WTC11 (cell line): Measurements from ENCODE around the gene CLEC6A. TPM values are rescaled to one million over a fixed set of nuclear protein-coding genes. Genes with fewer than 3 reads are reported as not detected.

Source experiments
- ATAC-seq: fragments of 200-7000 bp; cut with Tn5 transposase; 2 replicates; pipeline ENCODE4 v1.10.0; 2021; ENCODE audit warnings: mild to moderate bottlenecking, moderate library complexity
- CTCF ChIA-PET: fragments of 300-600 bp; sonication (Branson Sonifier 250); formaldehyde crosslinking; loops from one replicate; lab custom pipeline; 2021; ENCODE audit warnings: antibody characterized with exemption; lab: Charles Lee
- POLR2A ChIA-PET: fragments of 350-600 bp; sonication (Branson Sonifier 250); formaldehyde crosslinking; loops from one replicate; lab custom pipeline; 2021; ENCODE audit warnings: antibody characterized with exemption; lab: Charles Lee
- DNase-seq: peaks from one replicate; pipeline ENCODE4 v3.0.0; 2021; ENCODE audit warnings: low spot score
- H3K27ac Mint-ChIP-seq: 2 replicates; pipeline ENCODE4 v1.8.0; 2021; ENCODE audit warnings: mixed read lengths
- H3K27me3 Mint-ChIP-seq: 2 replicates; pipeline ENCODE4 v1.8.0; 2021; ENCODE audit warnings: low read depth, mild to moderate bottlenecking, moderate library complexity, mixed read lengths
- H3K36me3 Mint-ChIP-seq: 2 replicates; pipeline ENCODE4 v1.8.0; 2021; ENCODE audit warnings: mixed read lengths
- H3K4me1 Mint-ChIP-seq: 2 replicates; pipeline ENCODE4 v1.8.0; 2022; ENCODE audit warnings: mixed read lengths
- H3K4me3 Mint-ChIP-seq: 2 replicates; pipeline ENCODE4 v1.8.0; 2021; ENCODE audit warnings: mild to moderate bottlenecking, moderate library complexity, mixed read lengths
- H3K9me3 Mint-ChIP-seq: 2 replicates; pipeline ENCODE4 v1.8.0; 2021; ENCODE audit warnings: mixed read lengths
- AFF4 ChIP-seq: sonication (generic); formaldehyde crosslinking; IDR thresholded peaks from 2 replicates; pipeline ENCODE4 v1.8.1; 2023; ENCODE audit warnings: mild to moderate bottlenecking, missing genetic modification reagents, borderline replicate concordance
- ARID4B ChIP-seq: sonication (generic); formaldehyde crosslinking; IDR thresholded peaks from 2 replicates; pipeline ENCODE4 v1.8.0; 2023; ENCODE audit warnings: missing genetic modification reagents, mild to moderate bottlenecking, borderline replicate concordance
- ATF2 ChIP-seq: sonication (generic); formaldehyde crosslinking; IDR thresholded peaks from 2 replicates; pipeline ENCODE4 v1.8.1; 2022; ENCODE audit warnings: low read depth, missing genetic modification reagents, borderline replicate concordance
- CDX4 ChIP-seq: fragments of 250-450 bp; sonication (Bioruptor Pico); IDR thresholded peaks from 2 replicates; pipeline ENCODE4 v1.9.0; 2021; ENCODE audit warnings: moderate library complexity, mild to moderate bottlenecking, inconsistent platforms, borderline replicate concordance
- CREB1 ChIP-seq: sonication (generic); formaldehyde crosslinking; IDR thresholded peaks from 2 replicates; pipeline ENCODE4 v1.8.0; 2023; ENCODE audit warnings: mild to moderate bottlenecking, missing genetic modification reagents
- CREM ChIP-seq: sonication (generic); formaldehyde crosslinking; IDR thresholded peaks from 2 replicates; pipeline ENCODE4 v1.8.1; 2022; ENCODE audit warnings: mild to moderate bottlenecking, missing genetic modification reagents, moderate library complexity
- HMGXB4 ChIP-seq: sonication (generic); formaldehyde crosslinking; IDR thresholded peaks from 2 replicates; pipeline ENCODE4 v1.8.1; 2023; ENCODE audit warnings: mild to moderate bottlenecking, moderate library complexity, missing genetic modification reagents
- JAZF1 ChIP-seq: fragments of 250-450 bp; sonication (Bioruptor Pico); IDR thresholded peaks from 2 replicates; pipeline ENCODE4 v1.9.0; 2021; ENCODE audit warnings: moderate library complexity, mild to moderate bottlenecking, inconsistent platforms
- NFATC4 ChIP-seq: fragments of 250-450 bp; sonication (Bioruptor Pico); IDR thresholded peaks from 2 replicates; pipeline ENCODE4 v1.9.0; 2021; ENCODE audit warnings: mild to moderate bottlenecking
- NR3C1 ChIP-seq: sonication (generic); formaldehyde crosslinking; conservative IDR thresholded peaks from 2 replicates; pipeline ENCODE4 v1.8.1; 2023; ENCODE audit warnings: low read depth, mild to moderate bottlenecking, missing genetic modification reagents
- PREB ChIP-seq: sonication (generic); formaldehyde crosslinking; IDR thresholded peaks from 2 replicates; pipeline ENCODE4 v1.8.1; 2022; ENCODE audit warnings: mild to moderate bottlenecking, missing genetic modification reagents, moderate library complexity, borderline replicate concordance
- SOX15 ChIP-seq: fragments of 250-450 bp; sonication (Bioruptor Pico); IDR thresholded peaks from 2 replicates; pipeline ENCODE4 v1.9.0; 2021; ENCODE audit warnings: mild to moderate bottlenecking
- TEAD1 ChIP-seq: sonication (generic); formaldehyde crosslinking; IDR thresholded peaks from 2 replicates; pipeline ENCODE4 v1.8.0; 2022; ENCODE audit warnings: mild to moderate bottlenecking, missing genetic modification reagents
- ZNF138 ChIP-seq: sonication (generic); formaldehyde crosslinking; conservative IDR thresholded peaks from 2 replicates; pipeline ENCODE4 v1.8.1; 2022; ENCODE audit warnings: mild to moderate bottlenecking, moderate library complexity, missing genetic modification reagents
- ZNF232 ChIP-seq: sonication (generic); formaldehyde crosslinking; IDR thresholded peaks from 2 replicates; pipeline ENCODE4 v1.8.0; 2022; ENCODE audit warnings: mild to moderate bottlenecking, missing genetic modification reagents
- ZNF416 ChIP-seq: fragments of 250-450 bp; sonication (Bioruptor Pico); IDR thresholded peaks from 2 replicates; pipeline ENCODE4 v1.9.0; 2021; ENCODE audit warnings: mild to moderate bottlenecking, inconsistent platforms
- total RNA-seq: library from RNA; stranded (reverse); gene quantifications from 3 replicates; pipeline ENCODE4 v1.2.3, GENCODE V29; 2021

Gene CLEC6A
- total RNA-seq, 1 experiment from 2014 or later: 0.20 TPM

GRCh38 chr12:8508223-8508622, 52.5 kb downstream of the CLEC6A start:
- H3K4me3 Mint-ChIP-seq: no peak overlapping the region
- no peaks in the 10 kb centered on the region for H3K36me3 Mint-ChIP-seq
- ChIA-PET CTCF (interaction anchor here (1.2 kb wide), 1 partner anchor 36 kb away, joined by 6 read pairs; no protein-coding TSS in a partner anchor), POLR2A (no interaction called here)
- peaks cover 21% of the 10 kb centered on the region for H3K4me1 Mint-ChIP-seq
- no peak for DNase-seq
- peak; percentile 65 for ATAC-seq
- H3K27me3 Mint-ChIP-seq: no peaks in the 10 kb centered on the region; the same call in 1 of the 2 replicates
- H3K9me3 Mint-ChIP-seq: peaks cover 3% of the 10 kb centered on the region; the same call in 1 of the 2 replicates
- no peak overlapping the region for H3K27ac Mint-ChIP-seq
- TF ChIP-seq HMGXB4 (CRISPR knock-in tag): no peak
- TF ChIP-seq TEAD1 (CRISPR knock-in tag): no peak
- no peak for TF ChIP-seq NR3C1 (CRISPR knock-in tag)
- no peak for TF ChIP-seq SOX15 (CRISPR knock-in tag)
- no peak for TF ChIP-seq ZNF138 (CRISPR knock-in tag)
- TF ChIP-seq AFF4: no peak
- TF ChIP-seq JAZF1 (CRISPR knock-in tag): no peak
- no peak for TF ChIP-seq CREB1 (CRISPR knock-in tag)
- no peak for TF ChIP-seq PREB (CRISPR knock-in tag)
- TF ChIP-seq NFATC4 (CRISPR knock-in tag): no peak
- TF ChIP-seq ATF2: no peak
- TF ChIP-seq CDX4 (CRISPR knock-in tag): no peak
- no peak for TF ChIP-seq CREM
- TF ChIP-seq ARID4B (CRISPR knock-in tag): no peak
- no peak for TF ChIP-seq ZNF232
- no peak for TF ChIP-seq ZNF416 (CRISPR knock-in tag)
